DMS114 treated with DMSO at 0.1 percent for 48 hours (cell line): Measurements from ENCODE around the gene GPN2.
"Not testable (repeated sequence)": the region's sequence is repeated elsewhere in the genome, so short reads cannot be mapped to it uniquely, and the experiment has no call there.

Source experiments
- DNase-seq: peaks from one replicate; lab custom pipeline; 2025; ENCODE audit not compliant: unreplicated experiment; lab: John Stamatoyannopoulos, UW

The GPN2 gene

DNA sequence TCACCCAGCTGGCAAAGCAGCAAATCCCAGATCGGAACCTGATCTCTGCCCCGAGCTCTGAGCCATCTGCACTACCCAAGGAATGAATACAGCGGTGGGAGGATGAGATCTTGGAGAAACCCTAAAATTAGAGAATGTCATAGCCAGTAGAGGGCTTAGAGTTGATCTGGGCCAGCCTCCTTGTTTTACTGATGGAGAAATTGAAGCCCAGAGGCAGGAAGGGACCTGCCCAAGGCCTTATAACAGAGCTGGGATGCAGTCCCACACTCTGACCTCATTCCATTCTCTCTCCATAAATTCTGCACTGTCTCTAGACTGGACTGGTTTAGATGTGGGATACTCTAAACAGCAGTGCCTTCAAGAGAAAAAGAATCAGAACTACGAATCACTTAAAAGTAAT is 31.9 kb downstream of the GPN2 start:
- DNase-seq = no peak

DNA sequence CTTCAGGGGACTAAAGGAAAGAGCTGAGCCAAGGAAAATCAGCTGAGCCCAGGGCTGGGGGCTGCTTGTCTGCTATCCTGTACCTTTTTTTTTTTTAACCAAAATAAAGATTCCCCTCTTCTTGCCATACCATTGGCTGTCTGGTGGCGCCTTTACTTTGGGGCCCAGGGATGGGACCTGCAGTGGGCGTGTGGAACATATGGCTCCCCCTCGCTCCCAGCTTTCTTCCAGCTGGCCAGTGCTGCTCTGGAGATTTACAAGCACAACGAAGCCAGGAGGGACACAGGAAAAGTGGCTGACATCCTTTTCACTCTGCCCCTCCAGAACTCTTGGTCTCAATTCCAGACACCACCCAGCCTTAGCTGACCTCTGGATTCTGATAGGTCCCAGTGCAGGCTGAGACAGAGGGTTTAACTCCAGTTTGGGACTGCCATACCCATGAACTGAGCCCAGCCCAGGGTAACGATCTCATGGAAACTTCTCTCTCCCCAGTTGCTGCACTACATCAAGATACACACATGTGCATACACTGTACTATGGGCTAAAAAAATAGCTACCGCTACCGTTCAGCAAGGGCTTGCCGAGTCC is 32.5 kb downstream of the GPN2 start:
- DNase-seq = no peak

DNA sequence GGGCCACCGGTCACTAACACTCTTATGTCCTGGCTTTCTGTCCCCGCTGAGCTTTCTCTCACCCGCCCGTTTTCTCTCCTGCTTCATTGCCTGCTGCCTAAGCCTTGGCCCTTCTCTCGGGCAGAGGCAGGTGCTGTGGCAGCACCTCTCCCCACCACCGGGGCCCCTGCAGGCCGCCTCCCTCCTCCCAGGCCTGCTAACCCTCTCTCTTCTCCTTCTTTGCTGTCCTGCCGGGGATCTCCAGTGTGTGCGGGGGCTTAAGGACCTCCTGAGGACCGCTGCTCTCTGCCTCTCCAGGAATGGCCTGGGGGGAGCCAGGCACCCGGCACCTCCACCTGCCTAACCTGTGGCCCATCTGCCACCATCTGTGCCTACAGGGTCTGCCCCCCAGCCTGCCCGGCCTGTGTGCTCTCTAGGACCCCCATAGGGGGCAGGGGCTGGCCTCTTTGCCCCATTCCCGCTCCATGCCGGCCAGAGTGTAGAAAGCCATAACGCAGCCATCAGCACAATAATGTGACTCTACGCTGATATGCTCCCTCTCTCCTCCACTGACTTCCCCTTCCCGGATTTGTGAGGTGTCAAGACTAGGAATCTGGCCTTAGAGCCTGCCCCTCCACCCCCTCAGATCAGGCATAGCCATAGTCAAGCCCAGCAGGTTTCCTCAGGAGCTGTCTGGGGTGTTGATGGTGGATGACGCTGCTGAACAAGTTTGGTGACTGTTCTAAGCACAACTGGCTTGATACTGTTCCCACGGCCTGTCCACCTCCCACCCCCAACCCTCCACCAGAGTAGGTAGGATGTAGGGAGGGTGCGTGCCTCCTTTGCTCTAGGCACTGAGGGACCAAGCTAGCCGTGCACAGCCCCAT is 33.2 kb downstream of the GPN2 start:
- no peak for DNase-seq

DNA sequence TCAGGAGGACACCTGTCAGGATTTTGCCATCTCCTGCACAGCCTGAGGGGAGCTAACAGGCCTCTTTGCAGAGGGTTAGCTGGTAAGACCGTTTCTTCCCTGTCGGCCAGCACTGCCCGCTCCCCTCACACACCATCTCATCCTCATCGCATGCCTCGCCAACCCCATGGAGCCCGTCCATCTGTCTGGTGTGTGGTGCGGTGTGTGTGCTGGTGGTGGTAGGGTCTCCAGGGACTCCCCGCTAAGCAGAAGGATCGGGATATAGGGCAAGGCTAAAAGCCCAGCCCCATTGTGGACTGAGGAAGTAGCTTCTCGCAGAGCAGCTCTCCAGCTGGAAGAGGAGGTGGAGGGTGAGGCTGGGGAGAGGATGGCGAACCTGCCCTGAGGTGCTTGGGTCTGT is 33.9 kb downstream of the GPN2 start:
- DNase-seq = no peak

DNA sequence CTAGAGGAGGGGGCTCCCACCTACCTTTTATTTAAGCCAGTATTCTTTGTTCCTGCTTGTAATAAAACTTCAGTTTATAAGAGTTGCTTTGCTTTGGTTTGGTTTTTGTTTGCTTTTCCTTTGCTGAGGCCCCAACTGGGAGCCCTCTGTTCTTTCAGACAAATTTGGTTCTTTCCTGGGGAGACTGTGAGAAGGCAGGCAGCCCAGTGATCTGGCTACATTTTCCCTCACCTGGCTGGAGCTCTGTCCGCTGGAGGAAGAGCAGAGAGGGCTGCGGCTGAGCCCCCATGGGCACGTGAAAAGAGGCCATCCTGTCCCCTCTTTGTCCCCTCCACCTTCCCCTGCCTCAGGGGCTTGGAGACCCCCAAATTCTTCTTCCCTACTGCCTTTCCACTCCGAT is 34.4 kb downstream of the GPN2 start:
- no peak for DNase-seq

DNA sequence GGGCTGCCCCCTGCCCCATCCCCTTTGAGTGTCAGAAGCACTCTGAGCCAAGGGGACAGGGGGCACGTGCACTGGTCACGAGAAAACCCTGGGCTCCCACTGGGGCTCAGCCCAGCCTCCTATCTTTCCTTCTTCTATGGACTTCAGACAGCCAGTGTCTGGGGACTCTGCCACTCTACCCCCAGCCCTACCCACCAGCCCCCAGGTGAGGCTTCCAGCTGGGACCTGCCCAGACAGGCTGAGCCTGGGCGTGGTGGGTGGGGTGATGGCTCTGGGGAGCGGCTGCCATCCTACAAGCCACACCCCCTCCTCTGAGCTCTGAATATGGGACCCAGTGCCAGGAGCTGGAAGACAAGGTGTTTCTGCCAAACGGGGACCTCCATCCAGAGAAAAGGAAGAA is 35.2 kb downstream of the GPN2 start:
- no peak for DNase-seq

DNA sequence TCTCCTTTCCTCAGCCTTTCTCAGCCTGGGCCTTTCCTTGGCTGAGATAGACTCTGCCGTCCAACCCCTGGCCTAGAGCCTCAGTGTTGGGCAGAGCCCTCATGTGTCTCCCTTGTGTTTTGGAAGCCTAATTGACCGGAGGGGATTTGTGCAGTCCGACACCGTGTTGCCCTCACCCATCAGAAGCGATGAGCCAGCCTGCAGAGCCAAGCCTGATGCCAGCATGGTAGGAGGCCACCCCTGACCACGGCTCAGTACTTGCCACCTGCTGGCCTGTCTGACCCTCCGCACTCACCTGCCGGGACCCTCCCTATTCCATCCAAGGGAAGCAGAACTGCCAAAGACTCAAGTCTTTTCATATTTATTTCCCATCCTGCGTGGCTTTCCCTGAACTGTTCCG is 36.5 kb downstream of the GPN2 start:
- no peak for DNase-seq

DNA sequence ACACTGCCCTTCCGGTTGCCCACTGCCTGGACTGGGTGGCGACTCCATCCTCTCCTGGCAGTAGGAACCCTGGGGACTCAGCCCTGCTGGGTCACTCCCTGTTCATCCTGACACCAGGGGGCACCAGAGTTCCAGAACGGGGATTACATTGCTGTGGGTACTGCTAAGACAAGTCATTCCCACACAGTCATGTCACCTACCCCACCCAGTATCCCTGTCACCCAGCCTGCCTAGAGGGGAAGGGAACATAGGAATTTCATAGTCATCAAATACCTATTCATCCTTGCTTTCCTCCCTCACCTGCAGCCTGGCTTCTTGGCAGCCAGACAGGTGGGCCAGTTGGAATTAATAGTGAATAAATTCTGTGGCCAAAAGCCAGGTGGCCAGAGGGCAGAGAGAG is 36.9 kb downstream of the GPN2 start:
- peak; percentile 43 for DNase-seq

DNA sequence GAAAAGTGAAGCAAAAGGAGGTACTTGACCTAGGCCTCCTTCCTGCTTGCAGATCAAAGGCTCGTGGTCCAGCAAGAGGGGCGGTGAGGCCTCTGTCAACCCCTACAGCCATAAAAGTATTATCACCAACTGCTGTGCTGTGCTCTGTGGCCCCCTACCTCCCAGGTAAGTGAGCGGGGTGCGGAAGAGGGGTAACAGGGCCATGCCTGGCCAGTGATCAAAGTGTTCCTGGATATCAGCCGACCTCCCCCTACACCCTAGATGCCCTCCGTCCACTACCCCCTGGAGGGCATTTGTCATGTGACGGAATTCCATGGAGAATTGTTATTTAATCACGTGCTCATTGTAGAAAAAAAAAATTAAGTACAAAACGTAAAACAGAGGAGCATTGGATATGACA is 37.4 kb downstream of the GPN2 start:
- DNase-seq = no peak

DNA sequence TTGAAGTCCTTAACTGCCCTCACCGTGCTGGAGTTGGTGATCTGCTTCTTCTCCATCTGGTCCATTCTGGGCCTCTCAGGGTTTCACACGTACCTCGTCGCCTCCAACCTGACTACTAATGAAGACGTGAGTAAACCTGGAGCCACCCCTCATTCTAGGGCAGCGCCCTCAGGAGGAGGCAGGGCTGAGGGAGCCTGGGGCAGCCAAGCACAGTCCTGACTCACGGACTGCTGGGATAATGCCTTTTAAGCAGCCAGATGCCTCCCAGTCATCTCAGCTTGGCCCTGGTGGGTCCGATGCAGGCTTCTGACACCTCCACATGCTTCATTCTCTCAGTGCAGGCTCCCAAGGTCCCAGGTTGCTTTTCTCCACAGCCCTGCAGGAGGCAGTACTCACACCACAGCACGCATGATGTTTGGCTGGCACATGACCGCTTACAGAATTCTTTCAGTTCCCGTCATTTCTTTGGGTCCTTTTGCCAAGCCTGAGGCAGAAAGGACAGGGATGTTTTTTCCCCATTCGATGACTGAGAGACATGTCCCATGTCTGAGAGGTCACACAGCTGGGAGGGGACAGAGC is 38.9 kb downstream of the GPN2 start:
- no peak for DNase-seq

DNA sequence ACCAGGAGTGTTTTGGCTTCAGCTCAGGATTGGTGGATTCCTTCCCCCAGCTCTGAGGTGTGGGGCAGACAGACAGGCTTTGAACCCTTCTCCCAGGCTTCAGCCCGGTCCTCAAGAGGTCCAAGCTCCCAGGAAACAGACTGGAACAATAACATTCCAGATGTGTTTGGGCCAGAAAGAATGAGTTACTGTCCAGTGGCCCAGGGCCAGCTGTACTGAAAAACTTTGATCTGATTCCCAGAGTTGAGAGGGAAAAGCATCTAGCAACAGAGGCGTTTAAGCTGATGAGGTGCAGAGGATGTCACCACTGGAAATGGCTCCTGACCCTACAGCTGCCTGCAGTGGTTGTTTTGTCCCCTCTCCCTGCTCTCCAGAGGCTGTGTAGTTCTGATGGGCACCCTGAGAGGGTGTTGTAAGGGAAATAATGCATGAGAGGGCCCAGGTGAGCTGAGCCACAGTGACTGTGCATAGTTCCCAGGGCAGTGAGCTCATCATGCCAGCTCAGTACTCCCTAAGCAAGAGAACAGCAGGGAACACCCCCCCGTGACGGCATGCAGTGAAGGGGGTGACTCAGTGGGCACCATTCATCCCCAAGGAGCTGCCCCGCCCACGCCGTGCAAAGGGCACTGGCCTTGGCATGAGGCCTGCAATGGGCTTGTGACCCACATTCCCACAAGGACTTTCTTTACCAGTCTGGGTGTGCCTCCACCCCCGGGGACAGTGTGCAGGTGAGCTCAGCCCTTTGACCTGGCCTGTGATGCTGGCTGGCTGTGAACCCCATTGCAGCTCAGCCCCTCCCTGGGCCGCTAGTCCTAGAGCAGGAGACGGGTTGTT is 40.9 kb downstream of the GPN2 start:
- DNase-seq = no peak

DNA sequence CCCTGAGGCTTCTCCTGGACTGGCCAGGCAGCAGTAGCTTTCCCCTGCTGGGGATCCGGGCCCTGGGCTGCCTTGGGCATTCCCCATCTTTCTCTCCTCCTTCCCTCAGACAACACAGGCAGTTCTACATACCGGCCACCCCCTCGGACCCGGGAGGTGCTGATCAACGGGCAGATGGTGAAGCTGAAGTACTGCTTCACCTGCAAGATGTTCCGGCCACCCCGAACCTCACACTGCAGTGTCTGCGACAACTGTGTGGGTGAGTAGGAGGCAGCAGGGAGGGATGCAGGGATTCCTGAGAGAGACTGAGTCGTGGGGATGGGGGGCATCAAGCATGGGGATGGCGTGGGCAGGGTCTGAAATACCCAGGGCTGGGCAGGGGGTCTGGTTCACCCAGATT is 41.6 kb downstream of the GPN2 start:
- DNase-seq = no peak

DNA sequence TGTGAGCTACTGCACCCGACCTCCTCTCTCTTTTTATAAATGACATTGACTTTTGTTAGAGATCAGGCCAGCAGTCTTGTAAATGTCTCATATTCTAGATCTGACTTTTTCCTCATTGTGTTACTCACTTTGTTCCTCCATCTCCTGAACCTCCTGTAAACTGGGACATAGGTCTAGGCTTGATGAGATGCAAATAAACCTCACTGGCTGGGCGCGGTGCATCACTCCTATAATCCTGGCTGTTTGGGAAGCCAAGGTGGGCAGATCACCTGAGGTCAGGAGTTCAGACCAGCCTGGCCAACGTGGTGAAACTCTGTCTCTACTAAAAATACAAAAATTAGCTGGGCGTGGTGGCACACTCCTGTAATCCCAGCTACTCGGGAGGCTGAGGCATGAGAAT is 42.3 kb downstream of the GPN2 start:
- DNase-seq = not testable (repeated sequence)

DNA sequence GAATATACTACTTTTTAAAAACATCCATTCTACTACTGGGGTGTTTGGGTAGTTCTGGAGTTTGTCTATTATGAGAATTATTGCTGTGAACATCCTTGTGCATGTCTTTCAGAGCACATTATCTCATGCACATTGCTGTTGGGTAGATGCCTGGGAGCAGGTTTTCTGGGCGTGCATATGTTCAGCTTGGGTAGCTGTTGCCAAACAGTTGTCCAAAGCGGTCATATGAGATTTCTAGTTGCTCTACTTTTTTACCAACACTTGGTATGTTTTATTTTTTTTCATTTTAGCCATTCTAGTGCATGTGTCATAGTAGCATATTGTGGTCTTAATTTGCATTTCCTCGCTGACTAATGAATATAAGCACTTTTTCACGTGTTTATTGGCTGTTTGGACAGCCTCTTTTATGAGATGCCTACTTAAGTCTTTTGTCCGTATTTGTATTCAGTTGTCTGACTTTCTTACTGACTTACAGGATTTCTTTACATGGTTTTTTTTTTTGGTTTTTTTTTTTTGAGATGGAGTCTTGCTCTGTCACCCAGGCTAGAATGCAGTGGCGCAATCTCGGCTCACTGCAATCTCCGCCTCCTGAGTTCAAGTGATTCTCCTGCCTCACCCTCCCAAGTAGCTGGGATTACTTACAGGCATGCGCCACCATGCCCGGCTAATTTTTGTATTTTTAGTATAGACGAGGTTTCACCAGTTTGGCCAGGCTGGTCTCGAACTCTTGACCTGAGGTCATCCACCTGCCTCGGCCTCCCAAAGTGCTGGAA is 45.5 kb downstream of the GPN2 start:
- no peak for DNase-seq

DNA sequence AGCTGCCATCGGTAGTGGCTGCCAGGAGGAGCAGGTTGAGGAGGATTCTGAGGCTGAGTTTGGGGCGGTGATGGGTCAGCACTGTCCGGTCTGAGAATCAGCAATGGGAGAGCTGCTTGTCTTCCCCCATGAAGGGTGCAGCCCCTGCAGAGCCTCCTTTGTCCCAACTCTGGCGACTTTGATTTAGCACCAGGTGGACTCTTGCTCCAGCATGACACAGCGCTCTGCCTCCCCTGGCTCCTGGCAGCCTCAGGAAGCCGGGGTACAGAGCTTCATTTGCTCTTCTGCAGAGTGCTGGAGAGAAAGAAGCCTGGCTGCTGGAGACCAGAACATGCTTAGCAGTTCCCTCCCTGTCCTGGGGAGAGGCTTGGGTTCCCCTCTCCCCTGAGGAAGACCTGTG is 50.3 kb downstream of the GPN2 start:
- no peak for DNase-seq

DNA sequence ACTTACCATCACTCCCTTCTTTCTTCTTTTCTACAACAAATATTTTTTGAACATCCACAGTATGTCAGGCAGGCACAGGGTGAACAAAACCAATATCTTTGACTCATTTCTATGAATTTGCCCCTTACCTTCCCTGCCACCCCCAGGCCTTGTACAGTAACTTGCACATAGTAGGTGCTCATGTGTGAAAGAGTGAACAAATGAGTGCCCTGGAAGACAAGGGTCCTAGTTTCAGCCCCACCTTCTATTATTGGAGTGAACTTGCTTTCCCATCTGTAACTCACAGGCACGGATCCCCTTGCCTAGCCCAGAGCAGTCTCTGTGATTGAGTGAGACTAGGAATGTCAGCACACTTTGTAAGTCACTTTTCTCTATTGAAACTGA is 50.8 kb downstream of the GPN2 start:
- DNase-seq = no peak

DNA sequence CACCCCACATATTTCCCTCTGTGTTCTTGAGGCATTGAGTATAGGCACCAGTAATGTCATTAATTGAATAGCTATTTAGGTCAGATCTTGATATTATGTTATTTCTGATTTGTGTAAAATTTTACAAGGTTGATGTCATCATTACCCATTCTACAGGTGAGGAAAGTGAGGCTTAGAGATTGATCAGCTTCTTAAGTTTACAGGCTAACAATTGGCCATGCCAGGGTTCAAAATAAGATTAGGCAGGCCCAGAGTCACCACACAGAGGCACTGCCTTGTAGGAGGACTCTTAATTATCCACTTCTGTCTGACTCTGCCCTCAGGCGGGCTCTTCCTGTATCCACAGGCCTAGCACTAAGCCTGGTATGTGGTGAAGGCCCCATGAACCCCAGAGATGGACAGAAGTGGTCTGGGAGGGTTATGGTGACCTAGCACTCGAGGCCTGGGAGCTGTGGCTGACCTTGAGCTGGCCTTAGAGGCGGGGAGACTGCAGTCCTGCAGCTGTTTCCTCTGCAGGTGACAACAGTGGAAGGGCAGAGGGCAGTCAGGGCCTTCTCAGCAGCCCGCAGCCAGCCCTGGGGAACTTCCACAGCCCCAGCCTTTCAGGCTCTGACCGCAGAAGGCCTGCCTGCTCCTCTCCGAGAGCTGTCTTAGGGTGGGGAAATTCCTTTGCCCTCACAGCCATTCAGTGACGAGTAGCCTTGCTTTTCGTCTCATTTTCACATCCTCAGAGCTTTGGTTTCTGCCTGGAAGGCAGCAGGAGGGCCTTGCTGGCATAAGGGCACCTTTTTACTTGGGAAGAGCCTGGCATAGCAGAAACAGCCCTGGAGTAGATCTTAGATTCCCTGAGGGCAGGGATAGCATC is 51.4 kb downstream of the GPN2 start:
- DNase-seq = no peak

DNA sequence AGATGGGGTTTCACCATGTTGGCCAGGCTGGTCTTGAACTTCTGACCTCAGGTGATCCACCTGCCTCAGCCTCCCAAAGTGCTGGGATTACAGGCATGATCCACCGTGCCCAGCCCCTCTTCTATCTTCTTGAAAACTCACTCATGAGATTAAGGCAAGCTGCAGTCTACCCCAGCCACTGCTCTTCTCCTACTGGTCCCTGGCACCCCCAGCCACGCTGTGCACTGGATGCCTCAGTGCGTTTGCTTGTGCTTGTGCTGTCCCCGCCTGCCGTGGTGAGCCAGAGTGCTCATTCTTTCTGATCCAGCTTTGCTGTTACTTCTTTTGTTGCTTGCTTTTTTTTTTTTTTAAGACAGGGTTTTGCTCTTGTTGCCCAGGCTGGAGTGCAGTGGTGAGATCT is 52.4 kb downstream of the GPN2 start:
- DNase-seq = not testable (repeated sequence)

DNA sequence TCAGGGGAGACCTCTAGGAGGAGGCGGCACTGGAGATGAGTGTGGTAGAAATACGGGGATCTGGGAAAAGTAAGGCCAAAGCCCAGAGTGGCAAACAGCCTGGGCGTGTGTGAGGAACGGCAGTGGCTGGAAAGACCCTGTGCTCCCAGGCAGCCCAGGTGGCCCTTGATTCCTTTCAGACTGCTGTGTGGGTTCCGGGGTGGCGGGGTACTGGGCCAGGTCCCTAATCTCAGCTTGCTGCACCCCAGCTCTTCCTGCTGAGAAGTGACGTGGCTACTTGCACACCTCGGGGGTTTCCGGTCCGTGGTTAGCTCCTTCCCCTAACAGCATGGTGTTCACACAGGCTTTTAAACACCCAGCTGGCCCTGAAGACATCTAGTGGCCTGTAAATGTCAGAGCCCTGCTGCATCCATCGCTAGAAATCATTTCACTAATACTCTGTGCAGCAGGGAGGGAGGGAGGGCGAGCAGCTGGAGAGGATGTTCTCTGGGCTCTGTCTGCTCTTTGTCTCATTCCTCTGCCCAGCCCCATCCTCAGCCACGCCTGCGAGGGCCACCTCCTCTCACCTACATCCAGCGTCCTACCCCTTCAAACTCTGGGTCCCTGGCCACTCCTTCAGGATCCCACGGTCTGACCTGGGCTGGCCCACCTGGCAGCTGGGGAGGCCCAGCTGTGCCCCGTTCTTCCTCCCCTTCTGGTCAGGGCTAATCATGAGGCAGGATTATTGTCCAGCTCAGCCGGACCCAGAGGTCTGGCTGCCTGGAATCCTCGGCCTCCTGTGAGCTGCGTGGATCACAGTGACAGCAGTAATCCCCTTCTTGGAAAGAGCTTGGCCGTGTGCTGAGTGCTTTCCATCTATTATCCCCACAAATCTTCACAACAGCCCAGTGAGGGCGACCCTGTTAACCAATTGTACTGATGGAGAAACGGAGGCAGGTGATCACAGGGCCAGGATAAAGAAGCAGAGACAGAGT is 56.4 kb downstream of the GPN2 start:
- no peak for DNase-seq
